GM21447 (cell line): Measurements from ENCODE around the gene WDFY3.

Experiments
- ATAC-seq: cut with Tn5 transposase; IDR thresholded peaks from one replicate; pipeline ENCODE4 v1.9.1; 2021; ENCODE audit not compliant: unreplicated experiment

Gene WDFY3

GRCh38 chr4:84966382-84967242, at the start of gene WDFY3:
TSS of gene WDFY3 (minus strand) at chr4:84966690. CDS start at chr4:84860591, 106,099 bp downstream.
- ATAC-seq: no peak

- no peak for ATAC-seq
Observed at GRCh38 chr4:85005865-85006377, 39.4 kb upstream of the WDFY3 start.

- no peak for ATAC-seq
Observed at GRCh38 chr4:85000343-85000742, 33.9 kb upstream of the WDFY3 start.

- ATAC-seq: no peak
Observed at GRCh38 chr4:84995386-84995785, 28.9 kb upstream of the WDFY3 start.

- no peak for ATAC-seq
Observed at GRCh38 chr4:84994280-84994679, 27.8 kb upstream of the WDFY3 start.

GRCh38 chr4:84985952-84986351, 19.5 kb upstream of the WDFY3 start:
- ATAC-seq: no peak

GRCh38 chr4:84977396-84977795, 10.9 kb upstream of the WDFY3 start:
- ATAC-seq: no peak

GRCh38 chr4:84973856-84974255, 7.4 kb upstream of the WDFY3 start:
- ATAC-seq: no peak

- peak; percentile 49 for ATAC-seq
Observed at GRCh38 chr4:84971319-84971932, 4.9 kb upstream of the WDFY3 start.

GRCh38 chr4:84968925-84969324, 2.4 kb upstream of the WDFY3 start:
- no peak for ATAC-seq

- no peak for ATAC-seq
Observed at GRCh38 chr4:84967243-84967690, 777 bp upstream of the WDFY3 start.

- no peak for ATAC-seq
Observed at GRCh38 chr4:84965553-84966381, 723 bp downstream of the WDFY3 start.

- ATAC-seq: no peak
Observed at GRCh38 chr4:84964995-84965552, 1.4 kb downstream of the WDFY3 start.

GRCh38 chr4:84962102-84962501, 4.4 kb downstream of the WDFY3 start:
- ATAC-seq: no peak

GRCh38 chr4:84958434-84958833, 8.1 kb downstream of the WDFY3 start:
- no peak for ATAC-seq

GRCh38 chr4:84957514-84958420, 8.7 kb downstream of the WDFY3 start:
- no peak for ATAC-seq

- no peak for ATAC-seq
Observed at GRCh38 chr4:84956014-84956413, 10.5 kb downstream of the WDFY3 start.

- no peak for ATAC-seq
Observed at GRCh38 chr4:84954982-84955567, 11.4 kb downstream of the WDFY3 start.

- no peak for ATAC-seq
Observed at GRCh38 chr4:84952776-84953175, 13.7 kb downstream of the WDFY3 start.

GRCh38 chr4:84952004-84952403, 14.5 kb downstream of the WDFY3 start:
- no peak for ATAC-seq
